GM19025 (cell line): ENCODE measurements around the gene NFIL3.
"Not testable (repeated sequence)": the region's sequence is repeated elsewhere in the genome, so short reads cannot be mapped to it uniquely, and the experiment has no call there.

Experiments
- ATAC-seq: cut with Tn5 transposase; IDR thresholded peaks from one replicate; pipeline ENCODE4 v1.9.1; 2021; ENCODE audit warnings: mild to moderate bottlenecking, low read depth, moderate library complexity; ENCODE audit not compliant: unreplicated experiment

NFIL3 gene

DNA sequence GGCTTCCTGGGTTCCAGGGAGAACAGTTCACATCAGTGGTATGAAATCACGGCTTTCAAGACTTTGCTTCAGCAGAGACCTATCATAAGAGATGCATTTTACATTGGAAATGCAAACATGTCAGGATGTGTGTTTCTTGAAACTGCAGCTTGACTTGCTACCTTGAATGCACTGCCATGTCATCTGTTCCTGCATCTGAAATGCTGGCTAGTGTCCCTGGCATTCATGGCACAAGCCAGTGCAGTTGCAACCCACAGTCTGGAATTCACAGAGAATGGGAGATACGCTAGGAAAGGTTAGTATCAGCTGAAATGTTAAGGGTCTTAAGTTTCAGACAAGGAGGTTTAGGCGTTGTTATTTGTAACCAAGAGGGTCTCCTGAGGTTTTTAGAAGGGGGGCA, 24.7 kb downstream of the NFIL3 start:
- no peak for ATAC-seq

DNA sequence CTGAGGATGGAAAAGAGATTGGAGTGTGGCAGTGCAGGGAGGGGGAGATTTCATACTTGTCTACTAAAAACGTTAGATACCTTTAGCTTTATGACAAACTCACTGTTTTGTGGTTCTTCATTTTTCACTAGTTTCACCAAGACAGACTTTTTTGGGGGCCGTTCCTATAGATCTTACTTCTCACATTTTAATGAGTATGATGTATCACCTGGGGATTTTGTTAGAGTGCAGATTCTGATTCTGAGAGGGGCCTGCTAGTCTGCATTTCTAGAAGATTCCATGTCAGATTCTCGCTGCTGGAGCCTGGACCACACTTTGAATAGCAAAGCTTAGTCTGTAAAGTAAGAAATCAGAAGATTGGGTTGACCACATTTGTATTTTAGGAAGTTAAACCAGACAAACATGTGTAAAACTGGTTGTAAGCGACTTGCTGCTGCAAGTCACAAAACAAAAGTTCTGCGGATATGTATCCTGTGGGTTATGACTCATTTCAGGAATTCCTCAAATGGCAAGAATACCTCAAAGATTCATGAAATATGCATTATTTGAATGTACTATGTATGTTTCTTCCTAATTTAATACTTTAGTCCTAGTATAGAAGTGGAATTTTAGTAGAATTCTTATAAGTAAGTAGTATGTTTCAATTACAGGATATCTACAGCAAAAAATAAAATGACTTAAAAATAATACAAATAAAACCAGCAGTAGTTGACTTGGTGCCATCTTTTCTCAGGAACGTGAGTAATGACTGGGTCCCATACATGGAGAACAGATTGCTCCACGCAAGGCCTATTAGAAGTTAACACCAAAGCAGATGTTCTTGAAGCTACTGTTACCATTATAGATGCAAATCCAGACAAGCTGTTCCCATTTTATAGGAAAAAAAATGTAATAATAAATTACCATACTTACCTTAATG, 27.8 kb downstream of the NFIL3 start:
- ATAC-seq = no peak

- no peak for ATAC-seq
These were observed 28.5 kb downstream of the NFIL3 start for GRCh38 chr9:91395106-91395552.

GRCh38 chr9:91393826-91394225, 29.8 kb downstream of the NFIL3 start:
- ATAC-seq = no peak

- ATAC-seq = no peak
These were observed 31.2 kb downstream of the NFIL3 start for GRCh38 chr9:91392435-91392834.

GRCh38 chr9:91391818-91392217, 31.8 kb downstream of the NFIL3 start:
- no peak for ATAC-seq

DNA sequence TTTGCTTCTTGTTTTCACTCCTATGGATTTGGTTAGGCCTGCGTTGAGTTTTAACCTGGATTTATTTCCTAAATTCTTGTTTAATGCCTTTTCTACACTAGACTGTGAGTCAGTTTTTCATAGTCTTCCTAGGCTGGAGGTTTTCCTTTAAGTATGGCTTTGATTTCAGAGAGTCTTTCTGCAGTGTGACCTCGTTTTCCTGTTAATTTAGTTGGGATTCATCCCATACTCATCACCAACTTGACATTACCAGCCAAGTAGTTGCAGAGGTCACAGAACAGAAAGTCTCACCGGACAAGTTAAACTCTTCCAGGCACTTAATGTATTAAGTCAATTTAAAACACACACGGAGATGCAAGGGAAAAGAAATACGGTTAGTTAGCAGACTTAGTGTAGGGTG, 32.2 kb downstream of the NFIL3 start:
- ATAC-seq = no peak

DNA sequence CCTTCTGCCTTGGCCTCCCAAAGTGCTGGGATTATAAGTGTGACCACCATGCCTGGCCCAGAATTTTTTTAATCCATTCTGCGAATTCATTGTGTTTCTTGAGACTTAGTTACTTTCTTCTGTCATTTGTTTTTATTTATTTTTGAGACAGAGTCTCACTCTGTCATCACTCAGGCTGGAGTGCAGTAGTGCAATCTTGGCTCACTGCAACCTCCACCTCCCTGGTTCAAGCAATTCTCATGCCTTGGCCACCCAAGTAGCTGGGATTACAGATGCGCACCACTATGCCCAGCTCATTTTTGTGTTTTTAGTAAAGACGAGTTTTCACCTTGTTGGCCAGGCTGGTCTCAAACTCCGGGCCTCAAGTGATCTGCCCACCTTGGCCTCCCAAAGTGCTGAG, 33.9 kb downstream of the NFIL3 start:
- ATAC-seq = not testable (repeated sequence)

- ATAC-seq = no peak
These were observed 36.9 kb downstream of the NFIL3 start for GRCh38 chr9:91386765-91387164.

- ATAC-seq = no peak
These were observed 38.7 kb downstream of the NFIL3 start for GRCh38 chr9:91384954-91385353.

DNA sequence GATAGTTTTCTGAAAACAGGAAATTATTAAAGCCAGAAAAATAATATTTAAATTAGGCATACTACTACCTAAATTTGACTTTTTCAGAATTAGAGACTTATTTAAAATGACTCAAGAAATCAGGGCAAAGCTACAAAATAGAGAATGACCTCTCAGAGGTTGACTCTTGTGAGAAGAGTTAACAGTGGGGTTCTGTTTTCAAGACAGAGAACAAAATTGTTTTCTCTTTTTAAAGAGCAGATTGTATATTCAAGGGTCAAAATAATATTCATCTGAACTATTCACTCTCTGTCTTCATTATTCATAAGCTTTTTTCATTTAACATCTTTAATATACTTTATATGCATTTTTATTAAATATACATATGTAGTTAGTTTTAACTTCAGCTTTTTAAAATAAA, 40.1 kb downstream of the NFIL3 start:
- no peak for ATAC-seq

- no peak for ATAC-seq
These were observed 41.3 kb downstream of the NFIL3 start for GRCh38 chr9:91382298-91382697.

- ATAC-seq = no peak
These were observed 44.2 kb downstream of the NFIL3 start for GRCh38 chr9:91379426-91379825.

DNA sequence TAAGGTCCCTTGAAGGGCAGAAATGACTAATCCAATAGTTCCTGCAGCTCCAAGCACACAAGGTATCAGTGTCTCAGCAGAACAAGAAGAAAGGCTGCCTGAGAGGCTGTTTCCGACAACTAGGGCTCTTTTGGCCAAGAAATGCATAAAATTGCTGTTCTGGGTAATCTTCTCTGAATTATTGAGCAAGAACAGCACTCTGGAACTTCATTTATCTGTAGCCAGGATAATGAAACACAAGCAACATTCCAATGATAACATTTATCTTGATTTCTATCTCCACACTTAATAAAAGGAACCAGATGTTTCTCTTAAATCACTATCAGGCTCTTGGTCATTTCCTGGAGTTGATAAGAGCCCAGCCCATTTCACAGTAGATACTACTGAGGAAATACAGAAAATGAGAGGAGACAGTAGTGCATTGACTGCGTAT, 44.9 kb downstream of the NFIL3 start:
- no peak for ATAC-seq

DNA sequence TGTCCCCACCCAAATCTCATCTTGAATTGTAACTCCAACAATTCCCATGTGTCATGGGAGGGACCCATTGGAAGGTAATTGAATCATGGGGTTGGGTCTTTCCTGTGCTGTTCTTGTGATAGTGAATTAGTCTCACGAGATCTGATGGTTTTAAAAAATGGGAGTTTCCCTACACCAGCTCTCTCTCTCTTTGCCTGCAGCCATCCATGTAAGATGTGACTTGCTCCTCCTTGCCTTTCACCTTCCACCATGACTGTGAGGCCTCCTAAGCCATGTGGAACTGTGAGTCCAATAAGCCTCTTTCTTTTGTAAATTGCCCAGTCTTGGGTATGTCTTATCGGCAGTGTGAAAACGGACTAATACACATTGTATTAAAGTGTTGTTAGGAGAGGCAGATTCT, 45.6 kb downstream of the NFIL3 start:
- ATAC-seq = not testable (repeated sequence)

GRCh38 chr9:91376239-91376638, 47.4 kb downstream of the NFIL3 start:
- ATAC-seq = no peak

GRCh38 chr9:91374939-91375338, 48.7 kb downstream of the NFIL3 start:
- ATAC-seq = no peak

GRCh38 chr9:91371894-91372293, 51.7 kb downstream of the NFIL3 start:
- no peak for ATAC-seq

DNA sequence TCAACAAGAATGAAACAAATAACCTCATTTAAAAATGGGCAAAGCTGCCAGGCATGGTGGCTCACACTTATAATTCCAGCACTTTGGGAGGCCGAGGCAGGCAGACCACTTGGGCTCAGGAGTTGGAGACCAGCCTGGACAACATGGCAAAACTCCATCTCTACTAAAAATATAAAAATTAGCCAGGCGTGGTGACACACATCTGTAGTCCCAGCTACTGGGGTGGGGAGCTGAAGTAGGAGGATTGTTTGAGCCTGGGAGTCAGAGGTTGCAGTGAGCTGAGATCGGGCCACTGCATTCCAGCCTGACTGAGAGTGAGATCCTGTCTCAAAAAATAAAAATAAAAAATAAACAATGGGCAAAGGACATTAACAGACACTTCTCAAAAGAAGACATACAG, 53.6 kb downstream of the NFIL3 start:
- not testable (repeated sequence) for ATAC-seq

DNA sequence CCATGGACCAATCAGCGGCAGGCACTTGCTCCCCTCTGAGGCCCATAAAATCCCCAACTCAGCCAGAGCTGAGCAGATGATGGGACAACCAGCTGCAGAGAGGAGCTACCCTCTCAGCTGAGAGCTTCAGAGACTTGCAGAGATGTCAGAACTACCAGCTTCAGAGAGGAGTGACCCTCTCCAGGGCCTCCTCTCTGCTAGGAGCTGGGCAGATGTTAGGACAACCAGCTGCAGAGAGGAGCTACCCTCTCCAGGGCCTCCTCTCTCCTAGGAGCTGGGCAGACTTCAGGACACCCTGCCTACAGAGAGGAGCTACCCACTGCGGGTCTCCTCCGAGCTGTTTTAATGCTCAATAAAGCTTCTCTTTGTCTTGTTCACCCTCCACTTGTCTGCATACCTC, 58.9 kb downstream of the NFIL3 start:
- no peak for ATAC-seq

DNA sequence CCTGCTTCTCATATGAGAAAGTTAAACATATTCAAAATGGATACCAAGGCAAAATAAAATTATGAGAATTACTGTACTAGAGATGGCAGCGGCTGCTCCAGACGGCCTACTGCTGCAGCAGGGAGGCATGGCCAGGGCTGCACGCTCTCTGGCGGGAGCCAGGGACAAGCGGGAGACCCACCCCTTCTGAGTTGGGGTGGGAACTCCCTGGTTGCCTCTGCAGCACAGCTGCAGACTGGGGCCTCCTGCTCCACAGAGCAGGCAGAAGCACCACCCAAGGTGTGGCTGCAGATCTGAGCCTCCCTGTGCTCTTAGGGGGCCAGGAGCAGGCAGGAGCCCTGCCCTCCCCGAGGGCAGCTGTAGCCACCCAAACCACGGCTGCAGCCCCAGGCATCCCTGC, 59.6 kb downstream of the NFIL3 start:
- no peak for ATAC-seq

DNA sequence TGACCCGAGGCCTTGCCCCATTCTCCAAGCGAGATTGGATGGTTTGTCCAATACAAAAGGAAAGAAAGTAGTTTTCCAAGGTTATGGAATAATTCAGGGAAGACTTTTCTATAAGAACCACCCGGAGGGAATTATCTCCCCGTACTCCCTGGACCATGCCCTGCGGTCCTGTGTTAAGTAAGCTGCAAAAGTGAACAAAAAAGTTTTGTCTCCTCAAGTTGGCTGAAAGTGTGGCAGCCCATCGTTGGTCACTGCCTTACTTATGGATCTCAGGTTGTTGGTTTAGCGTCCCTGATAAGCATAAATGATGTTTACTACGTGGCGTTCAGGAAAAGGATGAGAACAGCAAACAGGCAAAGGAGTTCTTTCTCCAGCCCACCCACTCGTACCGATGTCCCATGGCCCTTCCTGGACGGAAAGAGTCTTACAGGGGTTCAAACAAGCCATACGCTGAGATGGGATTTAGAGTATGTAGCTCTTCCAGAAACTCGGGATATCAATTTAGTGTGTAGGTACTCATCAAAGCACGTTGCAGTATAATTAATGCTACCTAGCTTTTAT, 61.5 kb downstream of the NFIL3 start:
- no peak for ATAC-seq
